ENCODE data around the gene NRXN2.
"Not testable (repeated sequence)": the region's sequence is repeated elsewhere in the genome, so short reads cannot be mapped to it uniquely, and the experiment has no call there.

The NRXN2 gene

GRCh38 chr11:64719406-64719805, 3.6 kb downstream of the NRXN2 start:
- DNase-seq: no peak

- DNase-seq: no peak
Observed at GRCh38 chr11:64718780-64719124, 4.2 kb downstream of the NRXN2 start.

DNA sequence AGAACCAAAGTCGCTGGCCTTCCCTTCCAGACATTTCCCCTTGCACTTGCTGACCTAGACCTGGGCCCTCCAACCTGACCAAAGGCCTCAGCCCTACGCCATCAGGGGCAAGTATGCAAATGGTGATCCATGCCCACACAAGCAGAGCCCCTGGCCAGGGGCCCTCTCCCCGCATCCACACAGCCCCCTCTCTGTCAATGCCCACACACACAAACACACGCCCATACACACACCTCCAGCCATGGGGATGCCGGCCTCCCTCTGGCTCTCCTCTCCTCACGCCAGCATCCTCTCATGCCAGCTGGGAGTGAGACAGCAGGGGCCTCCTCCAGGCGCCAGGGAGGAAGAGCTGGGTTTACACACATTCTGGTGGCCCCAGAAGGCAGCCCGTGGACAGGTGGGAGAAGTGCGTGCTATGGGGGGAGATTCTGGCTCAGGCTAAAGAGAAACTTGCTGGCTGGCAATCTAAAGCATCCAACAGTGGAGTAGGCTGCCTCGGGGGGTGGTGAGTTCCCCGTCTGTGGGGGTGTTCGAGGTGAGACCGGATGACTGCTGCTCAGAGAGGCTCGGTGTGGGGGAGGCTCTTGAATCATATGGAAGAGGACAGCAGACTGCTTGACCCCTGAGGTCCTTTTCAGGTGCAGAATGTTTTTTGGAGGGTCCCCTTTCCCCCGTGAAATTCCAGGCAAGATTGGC, 4.8 kb downstream of the NRXN2 start:
- DNase-seq: no peak

- DNase-seq: no peak
Observed at GRCh38 chr11:64717268-64717578, 5.8 kb downstream of the NRXN2 start.

DNA sequence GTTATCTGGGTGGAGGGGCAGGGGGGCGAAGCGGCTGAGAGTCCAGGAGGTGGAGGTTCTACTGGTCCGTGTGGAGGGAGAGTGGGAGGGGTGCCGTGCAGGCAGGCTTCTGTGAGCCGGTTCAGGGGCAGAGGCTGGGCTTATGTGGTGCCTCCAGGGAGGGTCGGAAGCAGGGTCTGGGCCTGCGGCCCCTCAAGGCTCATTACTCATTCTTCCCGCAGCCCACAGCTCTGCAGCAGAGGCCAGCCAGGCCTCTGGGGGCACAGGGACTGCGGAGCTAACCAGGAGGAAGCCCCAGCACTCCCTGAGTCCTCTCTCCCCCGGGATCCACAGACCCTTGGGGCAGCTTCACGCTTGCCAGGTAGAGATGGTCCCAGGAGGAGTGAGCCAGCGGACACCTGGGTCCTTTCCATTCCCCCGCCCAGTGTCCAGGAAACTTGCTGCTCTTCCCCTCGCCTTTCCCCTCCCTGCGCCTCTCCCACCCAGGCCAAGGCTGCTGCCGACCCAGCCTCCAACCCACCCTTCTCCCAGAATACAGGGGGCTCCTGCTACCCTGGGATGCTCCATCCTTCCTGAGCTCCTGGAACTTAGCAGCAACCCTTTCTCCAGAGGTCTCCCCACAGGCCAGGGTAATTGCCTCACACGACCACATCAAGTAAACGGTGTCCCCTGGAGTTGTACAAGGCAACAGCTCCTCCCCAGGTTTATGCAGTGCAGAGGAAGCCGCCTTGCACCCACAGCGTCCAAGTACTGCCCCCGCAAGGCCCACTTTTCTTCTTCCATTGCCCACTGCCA, 6.3 kb downstream of the NRXN2 start:
- DNase-seq: no peak

DNA sequence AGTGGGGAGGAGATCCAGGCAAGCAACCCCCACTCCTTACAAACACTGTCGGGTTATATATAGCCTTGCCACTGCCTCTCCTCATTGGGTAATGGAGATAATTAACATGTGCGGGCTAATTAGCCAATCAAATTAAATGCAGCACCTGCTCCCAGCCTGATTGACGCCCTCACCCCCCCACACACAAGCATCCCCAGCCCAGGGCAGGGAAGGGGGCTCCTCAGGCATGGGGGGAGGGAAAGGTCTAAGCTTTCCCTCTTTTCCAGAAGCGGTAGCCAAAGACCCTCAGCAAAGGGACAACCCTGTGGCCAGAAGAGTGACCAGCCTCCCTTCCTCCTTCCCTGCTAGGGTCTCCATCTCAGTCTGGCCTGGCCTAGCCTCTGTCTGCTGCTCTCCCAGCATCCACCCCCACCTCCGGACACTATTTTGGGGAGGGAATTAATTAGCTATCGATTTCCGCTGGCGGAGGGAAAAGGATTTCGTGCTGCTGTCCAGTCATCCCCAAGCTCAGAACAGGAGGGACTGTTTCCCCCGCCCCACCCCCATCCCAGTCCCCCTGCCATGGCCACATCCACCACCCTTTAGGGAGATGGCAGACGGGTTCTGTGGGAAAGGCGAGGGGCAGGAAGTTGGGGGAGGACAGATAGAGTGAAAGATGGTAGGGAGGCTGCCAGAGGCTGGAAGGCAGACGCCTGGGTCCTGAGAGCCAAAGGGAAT, 7.1 kb downstream of the NRXN2 start:
- DNase-seq: no peak

DNA sequence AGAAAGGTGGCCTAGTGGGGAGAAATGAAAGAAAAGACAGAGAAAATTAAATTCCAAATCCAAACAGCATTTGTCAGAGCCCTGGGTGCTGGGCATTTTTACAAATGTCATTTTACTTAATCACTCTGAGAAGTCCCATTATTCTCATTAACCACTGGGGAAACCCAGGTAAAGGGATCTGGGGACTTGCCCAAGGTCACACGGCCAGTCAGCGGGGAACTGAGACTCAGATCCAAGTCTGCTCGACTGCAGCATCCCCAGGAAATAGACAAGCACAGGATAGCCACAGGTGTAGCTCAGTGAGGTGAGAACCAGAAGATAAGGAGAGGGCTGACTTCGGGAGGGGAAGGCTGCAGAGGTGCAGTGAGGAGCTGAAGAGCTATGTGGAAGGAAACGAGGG, 7.9 kb downstream of the NRXN2 start:
- no peak for DNase-seq

- DNase-seq: no peak
Observed at GRCh38 chr11:64714666-64715065, 8.3 kb downstream of the NRXN2 start.

DNA sequence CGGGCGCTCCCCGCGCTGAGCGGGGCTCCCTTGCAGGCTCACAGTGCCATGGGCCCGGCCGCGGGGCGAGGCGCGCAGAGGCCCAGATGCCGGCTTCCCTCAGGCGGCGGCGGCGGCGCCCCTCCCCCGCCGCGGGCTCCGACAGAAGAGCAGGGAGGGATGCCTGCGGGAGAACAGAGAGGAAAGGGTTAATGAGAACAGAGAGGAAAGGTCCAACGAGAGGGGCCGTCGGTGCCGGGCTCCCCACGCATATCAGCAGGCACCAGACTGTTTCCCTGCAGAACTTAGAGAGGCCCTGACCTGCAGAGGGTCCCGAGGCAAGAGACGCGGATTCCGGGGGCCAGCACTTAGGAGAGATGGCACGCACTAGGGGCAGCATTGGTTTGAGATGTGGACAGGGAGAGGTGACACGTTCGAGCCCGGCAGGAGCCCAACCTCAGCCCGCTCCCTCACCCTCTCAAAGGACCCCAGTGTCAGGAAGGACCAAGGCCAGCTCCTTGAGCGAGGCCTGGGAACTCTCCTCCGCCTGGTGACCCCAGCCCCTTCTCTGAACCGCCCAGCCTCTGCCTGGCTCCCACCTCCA, 9.1 kb downstream of the NRXN2 start:
- DNase-seq: no peak

GRCh38 chr11:64713016-64713707, 9.8 kb downstream of the NRXN2 start:
- no peak for DNase-seq

DNA sequence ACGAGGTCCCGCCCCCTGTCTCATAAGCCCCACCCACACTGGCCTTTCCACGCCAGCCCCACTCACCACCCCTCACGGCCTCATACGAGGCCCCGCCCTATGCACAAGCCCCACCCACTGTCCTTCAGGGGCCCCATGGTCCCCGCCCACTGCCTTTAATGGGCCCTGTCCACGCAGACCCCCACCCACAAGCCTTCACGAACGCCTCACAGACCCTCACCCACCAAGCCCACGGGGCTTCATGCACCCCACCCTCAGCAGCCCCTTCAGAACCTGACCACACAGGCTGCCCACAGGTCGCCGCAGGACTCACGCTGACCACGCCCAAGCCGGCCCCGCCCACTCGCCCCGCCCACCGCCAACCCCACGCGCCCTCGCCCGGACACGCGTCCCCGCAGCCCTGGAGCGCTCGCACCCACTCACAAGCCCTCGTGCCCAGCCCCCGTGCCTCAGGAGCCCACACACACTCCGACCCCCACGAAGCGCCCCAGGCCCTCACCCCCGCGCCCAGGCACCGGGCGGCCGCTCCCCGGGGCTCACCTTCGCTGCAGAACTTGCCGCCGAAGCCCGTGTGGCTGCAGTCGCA, 10.5 kb downstream of the NRXN2 start:
- DNase-seq: no peak

- no peak for DNase-seq
Observed at GRCh38 chr11:64711956-64712362, 11.0 kb downstream of the NRXN2 start.

DNA sequence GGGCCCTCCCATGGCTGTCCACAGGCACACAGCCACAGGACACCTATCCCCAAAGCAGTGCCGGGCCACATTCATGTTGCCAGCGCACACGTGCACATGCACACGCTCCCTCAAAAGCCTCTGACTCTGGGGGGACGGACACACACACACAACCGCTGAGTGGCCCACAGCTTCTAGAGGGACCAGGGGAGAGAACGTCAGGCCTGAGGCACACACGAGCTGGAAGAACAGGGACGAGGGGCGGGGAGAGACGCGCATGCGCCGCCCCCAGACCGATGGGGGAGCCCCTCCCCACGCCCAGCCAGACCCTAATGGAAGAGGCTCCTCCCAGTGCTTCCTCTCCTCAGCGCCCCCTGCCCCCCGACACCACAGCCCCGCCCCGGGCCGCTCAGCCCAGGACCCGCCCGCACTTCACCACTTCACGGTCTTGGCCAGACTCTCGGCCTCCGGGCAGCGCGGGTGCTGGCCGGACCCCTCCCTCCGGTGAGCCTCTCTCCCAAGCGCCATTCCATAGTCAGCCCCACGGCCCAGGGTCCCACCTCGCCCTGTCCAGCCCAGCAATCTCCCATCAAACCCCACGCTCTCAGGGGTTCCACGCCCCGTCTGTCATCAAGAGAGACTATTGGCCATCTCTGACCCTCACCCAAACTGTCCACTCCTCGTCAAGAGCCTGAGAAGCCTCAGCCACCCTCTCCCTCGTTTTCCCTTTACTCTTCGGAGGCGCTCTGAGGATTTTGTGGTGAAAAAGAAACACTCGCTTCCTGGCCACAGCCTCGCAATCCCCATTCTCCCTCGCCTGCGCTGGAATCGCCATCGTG, 11.7 kb downstream of the NRXN2 start:
- DNase-seq: no peak

- DNase-seq: no peak
Observed at GRCh38 chr11:64710418-64711137, 12.4 kb downstream of the NRXN2 start.

- DNase-seq: no peak
Observed at GRCh38 chr11:64705501-64705900, 17.5 kb downstream of the NRXN2 start.

- DNase-seq: no peak
Observed at GRCh38 chr11:64703048-64703447, 19.9 kb downstream of the NRXN2 start.

- not testable (repeated sequence) for DNase-seq
Observed at GRCh38 chr11:64701956-64702355, 21.0 kb downstream of the NRXN2 start.

- DNase-seq: no peak
Observed at GRCh38 chr11:64698427-64698826, 24.6 kb downstream of the NRXN2 start.

DNA sequence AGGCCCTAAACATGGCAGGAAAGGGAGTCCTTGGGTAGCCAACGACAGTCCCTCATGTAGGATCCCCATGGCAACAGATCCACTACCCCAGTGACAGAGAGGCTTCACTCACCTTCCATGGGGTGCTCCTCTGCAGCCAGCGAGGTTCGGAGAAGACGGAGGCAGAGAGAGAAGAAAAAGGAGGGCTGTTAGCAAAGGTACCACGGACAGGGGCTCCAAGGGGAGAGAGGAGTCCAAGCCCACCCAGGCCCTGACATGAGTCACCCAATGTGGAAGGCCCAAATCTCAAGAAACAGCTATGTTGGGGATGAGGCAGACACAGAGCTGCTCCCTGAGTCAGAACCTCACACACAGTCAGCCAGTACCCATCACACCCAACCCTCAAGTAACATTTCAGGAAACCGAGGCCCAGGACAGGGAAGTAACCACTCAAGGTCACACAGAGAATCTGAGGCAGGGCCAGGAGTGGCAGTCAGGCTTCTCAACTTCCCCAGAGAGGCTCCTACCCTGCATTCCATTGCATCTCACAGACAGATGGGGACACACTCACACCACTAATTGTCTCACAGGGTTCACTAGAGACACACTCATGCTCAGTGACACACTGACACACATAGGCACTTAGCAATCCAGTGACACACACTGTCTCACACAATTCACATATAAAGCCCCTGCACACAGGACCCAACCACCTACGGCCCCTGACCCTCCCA, 25.2 kb downstream of the NRXN2 start:
- DNase-seq: no peak

DNA sequence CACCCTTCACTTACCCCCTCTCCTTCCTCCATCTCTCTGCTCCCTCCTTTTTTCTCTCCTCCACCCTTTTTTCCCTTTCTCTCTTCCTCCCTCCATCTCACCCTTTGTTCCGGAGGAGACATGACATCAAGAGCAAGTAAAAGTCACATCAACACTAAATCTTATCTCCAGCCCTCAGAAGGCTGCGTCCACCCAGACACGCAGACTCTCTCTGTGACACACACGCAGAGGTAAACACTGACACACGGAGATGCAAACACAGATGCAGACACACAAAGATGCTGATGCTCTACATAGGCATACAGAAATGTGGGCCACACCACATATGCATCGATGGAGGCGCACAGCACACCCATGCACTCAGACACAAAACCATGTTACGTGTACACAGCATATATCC, 27.0 kb downstream of the NRXN2 start:
- DNase-seq: no peak

DNA sequence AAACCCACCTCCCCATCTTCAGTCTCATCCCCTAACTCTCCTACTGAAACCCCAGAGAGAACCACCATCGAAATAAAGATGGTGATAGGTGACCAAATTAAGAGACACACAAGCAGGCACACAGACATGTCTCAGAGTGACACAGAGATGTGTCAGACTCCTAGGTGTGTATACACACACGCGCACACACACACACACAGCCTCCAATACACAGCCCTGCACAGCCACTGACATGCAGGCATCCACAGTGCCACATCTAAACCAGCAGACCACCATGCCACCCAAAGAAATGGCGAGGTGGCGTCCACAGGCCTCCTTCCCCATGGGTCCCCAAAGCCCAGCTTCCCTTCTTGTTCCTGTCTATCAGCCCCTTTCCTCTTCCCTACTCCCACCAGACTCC, 27.4 kb downstream of the NRXN2 start:
- DNase-seq: no peak
